Suppressor macrophage treated with lipopolysaccharide for 1 hour (primary cell): ENCODE data around the gene CPXM1.
"Not testable (repeated sequence)": the region's sequence is repeated elsewhere in the genome, so short reads cannot be mapped to it uniquely, and the experiment has no call there.

ENCODE experiments used
- DNase-seq, 3 donors: peaks; one replicate each; pipeline ENCODE4 v3.0.0-alpha.2; 2020 to 2022

The CPXM1 gene

GRCh38 chr20:2800521-2801285, at the start of gene CPXM1:
TSS of gene CPXM1 (minus strand) at chr20:2800627. CDS start at chr20:2800572, 55 bp downstream.
- DNase-seq, result peak; percentile 84 to 95 (median 85)

GRCh38 chr20:2849529-2849928, 49.1 kb upstream of the CPXM1 start:
- peak in 2 of 3 donors; percentile 23 to 34 for DNase-seq

- DNase-seq, result no peak
Measured at GRCh38 chr20:2847802-2848201, 47.4 kb upstream of the CPXM1 start.

GRCh38 chr20:2846698-2847097, 46.3 kb upstream of the CPXM1 start:
- DNase-seq, result no peak

- DNase-seq, result peak in 1 of 3 donors; percentile 17
Measured at GRCh38 chr20:2845607-2846006, 45.2 kb upstream of the CPXM1 start.

GRCh38 chr20:2840967-2841531, 40.6 kb upstream of the CPXM1 start:
- DNase-seq, result peak; percentile 56 to 77 (median 71)

- DNase-seq, result peak; percentile 91 to 96 (median 94)
Measured at GRCh38 chr20:2840138-2840966, 39.9 kb upstream of the CPXM1 start, which contains the start of the genes PCED1A and VPS16. TSS of gene PCED1A (minus strand) at chr20:2840655. CDS start at chr20:2839912, 743 bp downstream. TSS of gene VPS16 (plus strand) at chr20:2840745. CDS start at chr20:2840775, 30 bp downstream.

GRCh38 chr20:2839732-2840137, 39.3 kb upstream of the CPXM1 start:
- DNase-seq, result no peak

GRCh38 chr20:2838847-2839671, 38.6 kb upstream of the CPXM1 start:
- no peak for DNase-seq

- no peak for DNase-seq
Measured at GRCh38 chr20:2838170-2838797, 37.9 kb upstream of the CPXM1 start.

- no peak for DNase-seq
Measured at GRCh38 chr20:2837221-2837960, 37.0 kb upstream of the CPXM1 start.

GRCh38 chr20:2836035-2836434, 35.6 kb upstream of the CPXM1 start:
- DNase-seq, result no peak

- DNase-seq, result no peak
Measured at GRCh38 chr20:2835331-2835796, 34.9 kb upstream of the CPXM1 start.

- peak; percentile 24 to 34 (median 25) for DNase-seq
Measured at GRCh38 chr20:2834401-2835110, 34.1 kb upstream of the CPXM1 start.

- DNase-seq, result peak; percentile 47 to 78 (median 78)
Measured at GRCh38 chr20:2833761-2834160, 33.3 kb upstream of the CPXM1 start.

GRCh38 chr20:2831206-2831605, 30.8 kb upstream of the CPXM1 start:
- not testable (repeated sequence) for DNase-seq

- DNase-seq, result no peak
Measured at GRCh38 chr20:2829376-2829775, 28.9 kb upstream of the CPXM1 start.

- DNase-seq, result no peak
Measured at GRCh38 chr20:2826655-2827054, 26.2 kb upstream of the CPXM1 start.

- DNase-seq, result no peak
Measured at GRCh38 chr20:2825761-2826160, 25.3 kb upstream of the CPXM1 start.

GRCh38 chr20:2822073-2822472, 21.6 kb upstream of the CPXM1 start:
- no peak for DNase-seq
